TTC549 (cell line): Measurements from ENCODE around the gene THTPA.

Experiments used
- FAIRE-seq: peaks from 2 replicates; lab custom pipeline; 2012; peaks lifted over from hg19 to GRCh38; lab: Jason Lieb, UNC

The THTPA gene

DNA sequence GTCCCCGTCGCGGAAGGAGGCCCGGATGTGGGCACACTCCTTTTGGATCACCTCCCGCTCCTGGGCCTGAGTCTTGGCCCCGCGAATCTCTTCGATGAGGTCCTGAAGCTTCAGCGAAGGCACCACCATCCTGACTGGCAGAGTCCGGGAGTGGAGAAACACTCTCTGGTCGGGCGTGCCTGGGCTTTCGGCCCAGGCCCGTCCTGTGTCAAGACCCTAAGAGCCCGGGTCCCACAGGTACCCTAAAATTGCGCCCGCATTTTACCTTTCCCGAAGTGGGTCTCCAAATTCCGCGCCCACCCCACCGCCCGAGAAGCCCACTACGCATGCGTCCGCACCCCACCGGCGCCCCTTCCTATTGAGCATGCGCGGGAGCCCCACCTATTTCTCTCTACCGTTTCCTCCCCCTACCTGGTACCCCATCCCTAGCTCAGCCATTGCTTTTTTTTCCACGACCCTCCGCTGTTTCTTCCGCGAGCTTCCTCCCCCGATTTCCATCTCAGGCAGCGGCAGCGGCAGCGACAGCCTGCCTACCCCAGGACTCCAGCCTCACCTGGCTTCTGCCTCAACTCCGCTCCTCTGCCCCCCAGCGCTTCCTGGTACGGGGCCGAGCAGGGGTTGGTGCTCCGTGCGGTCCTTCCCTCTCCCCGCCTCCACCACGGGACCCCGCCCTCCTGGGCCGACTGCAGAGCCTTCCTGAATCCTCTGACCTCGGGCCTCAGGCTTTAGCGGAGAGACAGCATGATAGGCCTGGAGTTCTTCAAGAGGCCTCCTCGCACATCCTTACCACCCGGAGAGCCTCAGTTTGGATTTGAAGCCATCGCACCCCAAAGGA is 11.3 kb downstream of the THTPA start, which contains the start of gene AP1G2:
Gene AP1G2 (minus strand): TSS at position 606 of the 835 bp plus-strand sequence. CDS start 477 bp downstream, at position 129.
- FAIRE-seq = no peak

DNA sequence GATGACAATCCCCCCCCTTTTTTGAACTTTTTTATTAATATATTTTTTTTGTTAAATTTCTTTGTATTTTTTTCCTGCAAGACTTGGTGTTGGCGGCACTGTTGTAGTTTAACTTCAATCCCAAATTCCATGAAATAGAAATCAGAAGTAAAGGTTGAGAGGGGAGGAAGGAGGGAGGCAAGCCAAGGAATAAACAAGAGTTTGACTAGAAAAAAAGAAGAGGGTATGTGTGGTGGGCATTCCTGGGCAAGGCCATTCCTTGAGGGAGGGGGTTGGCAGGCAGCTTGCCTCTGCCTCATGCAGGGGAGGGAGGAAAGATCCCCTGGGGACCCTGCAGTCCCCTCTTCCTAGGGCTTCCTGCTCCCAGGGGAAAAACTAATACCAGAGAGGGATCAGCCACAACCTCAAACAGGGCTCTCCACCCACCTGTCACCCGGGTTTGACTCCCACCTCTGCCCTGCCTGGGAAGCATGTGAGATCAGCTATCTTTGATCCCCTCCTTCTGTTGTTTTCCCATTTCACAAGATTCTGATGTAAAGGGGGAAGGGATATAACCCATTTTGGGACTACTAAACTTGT is 12.0 kb downstream of the THTPA start:
- FAIRE-seq = no peak

DNA sequence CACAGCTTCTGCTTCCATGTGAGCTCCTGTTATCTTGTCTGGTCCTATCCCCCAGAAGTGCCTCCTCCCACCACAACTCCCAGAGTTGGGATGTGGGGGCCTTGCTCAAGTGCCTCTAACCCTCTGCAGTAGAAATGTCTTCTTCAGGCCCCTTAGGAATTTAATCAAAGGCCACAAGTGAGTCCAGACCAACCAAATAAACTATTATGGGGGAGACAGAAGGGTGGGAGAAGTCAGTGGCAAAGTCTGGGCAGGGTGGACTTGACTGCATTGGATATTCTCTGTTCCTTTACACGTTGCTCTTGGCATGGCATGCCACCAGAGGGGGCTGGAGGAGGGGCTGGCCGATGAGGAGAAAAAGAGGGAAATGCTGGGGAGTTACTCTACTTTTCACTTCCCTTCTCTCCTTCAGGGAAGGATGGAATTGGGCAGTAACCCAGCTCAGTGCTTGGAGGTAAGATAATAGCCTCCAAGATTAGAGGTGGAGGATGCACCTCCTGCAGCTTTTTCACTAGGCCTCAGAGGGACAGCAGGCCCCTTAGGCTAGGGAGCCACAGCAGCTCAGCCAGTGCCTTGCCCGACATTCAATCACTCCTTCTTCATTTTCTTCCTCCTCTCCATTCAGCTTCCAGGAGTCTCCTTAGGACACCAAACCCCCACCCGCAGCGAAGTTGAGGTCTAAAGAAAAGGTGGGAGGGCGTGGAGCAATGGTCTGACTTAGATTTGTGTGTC is 12.7 kb downstream of the THTPA start:
- no peak for FAIRE-seq

DNA sequence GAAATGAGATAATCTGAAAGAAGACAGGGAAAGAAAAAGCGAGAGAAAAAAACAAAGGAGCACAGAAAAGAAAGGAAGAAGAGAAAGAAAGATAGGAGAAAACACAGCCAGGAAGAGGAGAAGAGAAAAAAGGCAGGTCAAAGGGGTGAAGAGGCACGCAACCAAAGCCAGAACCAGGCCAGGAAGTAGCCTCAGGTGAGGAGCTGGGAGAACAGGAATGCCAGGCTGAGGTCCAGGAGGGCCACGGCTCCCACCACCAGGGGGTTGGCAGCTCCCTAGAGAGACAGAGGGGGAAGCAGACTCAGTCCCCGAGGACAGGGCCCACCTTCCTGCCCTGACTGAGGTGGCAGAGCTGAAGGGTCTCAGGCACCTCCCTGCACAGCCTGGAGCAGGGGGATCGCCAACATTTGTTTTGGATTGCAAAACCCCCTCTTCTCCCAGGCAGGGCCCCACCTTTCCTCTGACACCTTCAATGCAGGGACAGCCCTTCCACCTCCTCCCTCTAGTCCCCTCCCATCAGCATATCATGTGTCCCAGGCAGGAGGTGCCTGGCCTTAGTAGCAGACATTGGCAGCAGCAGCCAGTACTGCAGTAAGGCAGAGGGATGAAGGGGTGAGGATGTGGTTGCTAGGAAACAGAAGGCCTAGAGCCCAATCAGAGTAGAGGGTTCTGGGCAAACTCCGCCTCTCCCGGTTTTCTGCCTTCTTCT is 13.5 kb downstream of the THTPA start:
- FAIRE-seq = no peak

DNA sequence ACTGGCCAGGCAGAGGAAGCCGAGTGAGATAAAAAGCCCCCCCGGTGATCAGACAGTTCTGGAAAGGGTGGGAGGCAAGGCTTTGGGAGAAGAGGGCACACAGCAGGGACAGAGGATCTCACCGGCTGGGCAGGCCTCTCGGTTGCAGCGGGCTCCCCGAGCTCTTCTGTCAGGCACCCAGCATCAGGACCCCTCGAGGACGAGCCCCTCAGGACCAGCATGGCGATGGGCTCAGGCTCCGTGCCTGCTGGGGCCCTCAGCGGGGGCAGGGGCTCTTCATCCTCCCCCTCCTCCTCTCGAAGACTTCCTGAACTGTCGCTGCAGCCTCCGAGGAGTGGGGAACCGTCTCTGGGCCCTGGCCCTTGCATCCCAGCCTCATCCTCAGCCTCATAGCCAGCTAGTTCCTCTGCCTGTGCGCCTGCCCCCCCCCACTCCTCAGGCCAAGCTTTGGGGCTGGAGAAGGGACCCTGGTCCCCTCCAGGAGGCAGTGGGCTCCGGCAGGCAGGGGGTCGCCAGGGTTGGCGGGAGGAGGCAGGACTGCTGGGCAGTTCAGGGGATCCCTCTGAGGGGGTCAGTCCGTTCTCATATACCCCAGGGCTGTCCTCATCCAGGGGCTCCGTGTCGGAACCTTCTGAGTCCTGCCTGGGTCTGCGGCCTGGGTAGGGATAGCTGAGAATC is 14.9 kb downstream of the THTPA start:
- FAIRE-seq = no peak

DNA sequence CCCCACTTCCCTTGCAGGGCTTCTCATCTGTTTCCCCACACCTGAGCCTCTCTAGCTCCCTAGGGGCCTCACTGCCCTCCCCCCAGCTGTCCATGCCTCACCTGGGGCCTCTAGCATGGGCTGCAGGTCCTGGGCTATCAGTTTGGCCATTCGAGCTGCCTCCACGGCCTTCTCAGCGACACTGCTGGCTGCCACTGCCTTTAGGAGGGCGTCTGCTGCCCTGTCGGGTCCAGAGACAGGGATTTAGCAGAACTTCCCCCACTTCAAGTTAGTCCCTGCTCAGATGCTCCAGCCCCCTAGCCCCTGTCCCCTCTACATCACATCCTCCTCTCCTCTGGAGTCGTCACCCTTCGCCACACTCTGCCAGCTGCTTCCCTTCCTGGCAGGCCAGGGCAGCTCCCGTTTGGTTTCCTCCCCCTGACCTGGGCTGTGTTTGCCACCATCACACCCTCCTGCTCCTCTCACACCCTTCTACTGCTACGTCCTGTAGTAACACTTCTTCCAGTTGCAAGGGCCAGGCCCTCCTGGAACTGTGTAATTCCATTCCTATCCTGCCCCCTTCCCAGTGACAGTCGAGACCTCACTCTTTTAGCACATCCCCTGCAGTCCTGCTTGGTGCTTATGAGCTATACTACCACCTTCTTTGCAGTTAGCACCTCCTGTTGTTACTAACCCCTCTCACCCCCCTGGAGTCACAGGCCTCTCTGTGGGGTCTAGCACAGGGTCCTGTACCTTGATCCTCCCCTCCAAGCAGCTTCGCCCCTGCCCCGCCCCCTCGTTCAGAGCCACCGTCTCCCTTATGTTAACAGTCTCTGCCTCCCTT is 15.8 kb downstream of the THTPA start:
- FAIRE-seq = no peak

DNA sequence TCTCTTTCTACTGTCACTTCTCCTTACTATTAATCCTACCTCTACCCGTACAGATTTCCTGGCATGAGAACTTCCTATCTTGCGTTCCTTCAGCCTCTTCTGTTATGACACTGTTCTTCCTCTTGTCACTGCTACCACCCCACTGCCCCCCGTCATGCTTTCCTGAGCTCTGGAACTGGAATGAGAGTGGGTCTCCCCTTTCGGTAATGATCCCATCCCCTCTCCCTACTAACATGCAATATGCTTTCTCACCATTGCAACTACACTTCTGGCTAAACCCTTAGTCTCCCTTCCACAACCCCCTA is 16.4 kb downstream of the THTPA start:
- no peak for FAIRE-seq

DNA sequence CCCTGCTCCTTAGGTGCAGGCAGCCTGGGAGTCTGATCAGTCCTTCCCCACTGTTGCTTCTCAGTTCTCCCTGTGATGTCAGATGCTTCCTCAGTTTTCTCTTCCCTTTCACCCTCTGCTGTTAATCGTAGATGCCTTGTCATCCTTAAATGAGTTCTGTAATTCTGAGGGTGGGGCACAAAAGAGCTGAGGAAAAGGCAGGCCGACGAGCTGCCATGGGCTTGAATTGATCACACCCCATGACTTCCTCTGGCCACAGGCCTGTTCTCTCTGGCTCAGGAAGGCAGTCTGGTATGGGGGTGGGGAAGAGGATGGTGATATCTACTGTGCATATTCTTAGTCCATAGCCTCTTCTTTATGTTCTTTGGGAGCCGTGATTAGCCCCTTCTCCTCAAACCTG is 16.8 kb downstream of the THTPA start:
- no peak for FAIRE-seq

DNA sequence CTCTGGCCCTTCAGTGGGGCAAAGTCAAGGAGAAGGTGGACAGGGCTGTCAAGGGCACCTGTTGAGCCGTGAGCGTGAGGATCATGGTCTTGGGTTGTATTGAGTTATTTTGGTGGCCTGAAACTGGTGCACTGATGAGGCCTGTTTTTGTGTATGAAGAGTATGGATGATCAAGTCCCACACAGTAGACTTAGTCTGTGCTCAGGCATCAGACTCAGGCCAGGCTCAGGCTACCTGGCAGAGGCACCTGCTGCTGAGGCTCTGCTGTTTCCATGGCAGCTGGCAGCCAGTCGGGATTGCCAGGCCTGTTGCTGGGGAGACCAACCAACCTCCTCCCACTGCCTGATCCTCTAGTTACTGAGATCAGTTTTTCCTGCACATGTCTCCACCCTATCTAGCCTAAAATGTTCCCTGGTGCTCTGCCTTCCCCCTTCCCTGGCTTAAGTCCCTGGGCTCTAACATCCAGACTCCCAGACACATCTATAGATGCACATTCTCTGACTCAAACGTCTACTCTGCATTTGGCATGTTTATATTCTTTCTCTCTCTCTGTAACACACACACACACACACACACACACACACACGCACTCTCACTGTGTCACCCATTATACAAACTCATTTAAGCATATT is 17.4 kb downstream of the THTPA start:
- no peak for FAIRE-seq

DNA sequence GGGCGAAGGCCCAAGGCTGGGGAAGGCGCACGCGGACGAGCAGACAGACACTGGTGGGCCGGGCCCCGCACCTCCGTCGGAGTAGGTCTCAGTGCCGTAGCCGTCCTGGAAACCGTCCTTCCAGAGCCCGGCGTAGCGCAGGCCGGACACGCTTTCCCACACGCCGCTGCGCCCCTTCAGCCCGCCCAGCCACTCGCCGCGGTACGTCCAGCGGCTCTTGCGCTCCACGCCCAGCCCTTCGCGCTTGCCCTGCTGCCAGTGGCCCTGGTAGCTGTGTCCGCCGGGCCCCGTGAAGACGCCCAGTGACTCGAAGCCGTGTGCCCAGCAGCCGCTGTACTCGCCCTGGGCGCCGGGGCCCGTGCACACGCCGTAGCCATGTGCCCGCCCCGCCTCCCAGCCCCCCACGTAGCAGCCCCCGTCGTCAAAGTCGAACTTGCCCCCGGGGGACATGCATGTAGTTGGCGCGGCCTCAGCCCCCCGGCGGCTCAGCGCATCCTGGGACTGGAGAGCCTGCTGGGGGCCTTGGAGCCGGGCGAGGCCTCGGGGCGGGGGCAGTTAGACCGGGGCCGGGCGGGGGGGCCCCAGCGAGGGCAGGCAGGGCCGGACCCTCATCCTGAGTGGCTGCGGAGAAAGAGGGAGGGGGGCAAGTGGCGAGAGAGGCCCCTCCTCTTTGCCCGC is 21.1 kb downstream of the THTPA start:
- FAIRE-seq = no peak

DNA sequence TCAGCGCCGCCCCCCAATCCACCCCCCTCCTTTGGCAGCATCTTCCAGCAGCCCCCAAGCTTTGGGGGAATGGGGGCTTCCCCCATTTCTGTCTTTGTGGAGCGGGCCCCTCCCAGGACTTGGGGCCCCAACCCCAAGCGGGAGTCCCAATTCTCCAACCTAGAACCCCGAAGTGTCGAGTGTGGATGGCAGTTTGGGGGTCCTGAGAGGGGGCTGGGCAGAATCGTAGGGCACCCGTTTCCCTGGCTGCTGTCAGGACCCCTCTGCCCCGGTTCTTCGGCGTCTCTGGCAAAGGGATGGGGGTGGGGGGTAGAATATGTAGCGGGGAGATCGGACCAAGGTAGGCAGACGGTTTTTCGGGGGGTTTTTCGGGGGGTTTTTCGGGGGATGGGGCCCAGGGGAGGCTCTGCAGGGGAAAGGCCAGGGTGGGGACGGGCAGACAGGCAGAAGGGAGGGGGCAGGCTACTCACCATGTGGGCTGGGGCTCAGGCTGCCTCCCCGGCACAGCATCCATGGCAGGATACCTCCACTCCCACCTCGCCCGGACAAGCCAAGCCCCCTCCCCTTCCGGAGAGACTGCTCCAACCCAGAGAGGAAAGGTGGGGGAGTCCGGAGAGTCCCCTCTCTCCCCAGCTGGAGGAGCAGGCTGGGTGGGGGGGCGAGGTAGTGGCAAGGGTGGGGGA is 21.8 kb downstream of the THTPA start:
- no peak for FAIRE-seq

DNA sequence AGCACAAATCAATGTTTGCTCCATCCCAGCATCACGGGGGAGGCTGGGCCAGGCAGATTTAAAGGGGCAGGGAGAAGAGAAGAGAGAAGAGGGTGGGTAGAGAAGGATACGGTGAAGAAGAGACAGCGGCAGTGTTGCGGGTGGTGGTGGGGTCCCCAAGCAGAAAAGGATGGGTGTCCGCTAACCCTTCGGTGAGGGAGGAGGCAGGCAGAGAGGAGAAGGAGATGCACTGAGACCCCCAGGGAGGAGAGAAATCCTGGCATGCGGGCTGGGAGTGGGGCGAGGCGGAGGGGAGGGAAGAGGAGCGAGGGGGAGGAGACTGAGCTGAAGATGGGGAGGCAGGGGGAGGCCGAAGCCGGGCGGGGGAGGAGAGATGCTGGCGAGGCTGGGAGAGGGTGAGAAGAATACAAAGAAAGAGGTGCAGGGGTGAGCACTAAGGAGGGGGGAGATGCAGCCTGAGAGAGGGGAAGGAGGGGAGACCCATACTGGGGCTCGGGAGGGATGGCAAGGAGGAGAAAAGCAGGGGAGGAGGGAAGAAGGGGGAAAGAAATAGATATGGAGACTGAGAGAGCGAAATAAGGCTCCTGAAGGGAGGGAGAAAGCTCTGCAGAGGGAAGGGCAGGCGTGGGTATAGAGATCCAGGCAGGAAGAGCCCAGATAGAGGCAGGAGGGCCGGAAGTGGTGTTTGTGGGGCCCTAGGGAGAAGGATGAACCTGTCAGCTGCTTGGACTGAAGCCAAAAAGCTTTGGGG is 22.7 kb downstream of the THTPA start, which contains the start of gene JPH4:
Gene JPH4 (minus strand): TSS at position 231 of the 751 bp plus-strand sequence. CDS start 1,337 bp downstream, outside the sequence.
- no peak for FAIRE-seq

DNA sequence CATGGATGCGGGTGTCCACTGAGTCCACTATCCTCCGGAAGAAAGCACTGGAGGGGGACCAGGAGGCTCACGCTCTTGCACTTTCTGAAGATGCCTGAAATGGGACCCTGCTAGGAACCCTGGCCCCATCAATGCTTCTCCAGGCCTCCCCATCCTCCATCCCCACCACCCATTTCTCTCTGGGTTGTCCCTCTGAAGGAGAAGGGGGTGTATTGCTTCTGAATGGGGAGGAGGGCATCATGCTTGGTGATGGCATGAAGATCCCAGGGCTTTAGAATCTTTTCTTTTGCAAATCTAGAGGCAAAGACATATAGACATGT is 23.2 kb downstream of the THTPA start:
- FAIRE-seq = no peak

DNA sequence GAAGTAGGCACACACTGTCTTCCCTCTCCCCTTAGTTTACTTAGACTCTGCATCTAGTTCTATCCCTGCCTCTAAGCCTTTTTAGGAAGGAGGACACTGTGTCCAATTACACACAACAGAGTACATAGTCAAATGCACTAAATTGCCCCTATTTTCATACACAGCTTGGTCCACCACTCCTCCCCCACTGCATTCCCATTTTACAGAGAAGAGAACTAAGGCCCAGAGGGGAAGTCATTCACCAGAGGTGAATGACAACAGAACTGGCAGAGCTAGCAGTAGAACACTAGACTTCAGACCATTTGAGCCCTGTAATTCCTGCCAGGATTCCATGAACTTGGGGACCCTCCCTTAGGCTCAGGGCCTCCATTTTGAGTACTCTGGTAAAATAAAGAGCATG is 23.7 kb downstream of the THTPA start:
- no peak for FAIRE-seq

DNA sequence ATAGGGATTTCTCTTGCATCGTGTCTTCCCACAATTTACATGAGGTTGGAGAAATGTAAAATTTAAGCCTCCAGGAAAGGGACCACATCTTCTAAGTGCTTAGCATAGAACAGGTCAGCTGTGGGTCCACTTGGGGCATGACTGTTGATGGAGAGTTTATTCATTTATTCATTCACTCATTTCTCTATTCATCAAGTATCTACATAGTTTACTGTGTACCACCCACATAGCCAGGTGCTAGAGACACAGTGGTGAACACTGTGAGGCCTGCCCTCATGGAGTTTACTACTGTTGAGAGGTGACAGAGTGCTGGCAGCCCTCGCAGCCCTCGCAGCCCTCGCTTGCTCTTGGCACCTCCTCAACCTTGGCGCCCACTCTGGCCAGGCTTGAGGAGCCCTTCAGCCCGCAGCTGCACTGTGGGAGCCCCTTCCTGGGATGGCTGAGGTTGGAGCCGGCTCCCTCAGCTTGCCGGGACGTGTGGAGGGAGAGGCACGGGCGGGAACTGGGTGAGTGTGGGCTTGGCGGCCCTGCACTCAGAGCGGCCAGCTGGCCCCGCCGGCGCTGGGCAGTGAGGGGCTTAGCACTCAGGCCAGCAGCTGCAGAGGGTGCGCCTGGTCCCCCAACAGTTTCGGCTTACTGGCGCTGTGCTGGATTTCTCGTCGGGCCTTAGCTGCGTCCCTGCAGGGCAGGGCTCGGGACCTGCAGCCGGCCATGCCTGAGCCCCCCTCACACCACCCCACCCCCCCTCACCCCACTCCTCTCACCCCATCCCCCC is 24.3 kb downstream of the THTPA start:
- no peak for FAIRE-seq

DNA sequence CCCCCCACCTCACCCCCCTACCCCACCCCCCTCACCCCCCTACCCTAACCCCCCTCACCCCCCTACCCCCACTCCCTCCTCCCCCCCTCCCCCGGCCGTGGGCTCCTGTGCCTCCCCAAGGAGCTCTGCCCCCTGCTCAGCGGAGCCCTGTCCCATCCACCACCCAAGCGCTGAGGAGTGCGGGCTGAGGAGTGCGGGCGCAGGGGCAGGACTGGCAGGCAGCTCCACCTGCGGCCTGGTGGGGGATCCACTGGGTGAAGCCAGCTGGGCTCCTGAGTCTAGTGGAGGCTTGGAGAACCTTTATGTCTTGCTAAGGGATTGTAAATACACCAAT is 24.8 kb downstream of the THTPA start:
- no peak for FAIRE-seq

DNA sequence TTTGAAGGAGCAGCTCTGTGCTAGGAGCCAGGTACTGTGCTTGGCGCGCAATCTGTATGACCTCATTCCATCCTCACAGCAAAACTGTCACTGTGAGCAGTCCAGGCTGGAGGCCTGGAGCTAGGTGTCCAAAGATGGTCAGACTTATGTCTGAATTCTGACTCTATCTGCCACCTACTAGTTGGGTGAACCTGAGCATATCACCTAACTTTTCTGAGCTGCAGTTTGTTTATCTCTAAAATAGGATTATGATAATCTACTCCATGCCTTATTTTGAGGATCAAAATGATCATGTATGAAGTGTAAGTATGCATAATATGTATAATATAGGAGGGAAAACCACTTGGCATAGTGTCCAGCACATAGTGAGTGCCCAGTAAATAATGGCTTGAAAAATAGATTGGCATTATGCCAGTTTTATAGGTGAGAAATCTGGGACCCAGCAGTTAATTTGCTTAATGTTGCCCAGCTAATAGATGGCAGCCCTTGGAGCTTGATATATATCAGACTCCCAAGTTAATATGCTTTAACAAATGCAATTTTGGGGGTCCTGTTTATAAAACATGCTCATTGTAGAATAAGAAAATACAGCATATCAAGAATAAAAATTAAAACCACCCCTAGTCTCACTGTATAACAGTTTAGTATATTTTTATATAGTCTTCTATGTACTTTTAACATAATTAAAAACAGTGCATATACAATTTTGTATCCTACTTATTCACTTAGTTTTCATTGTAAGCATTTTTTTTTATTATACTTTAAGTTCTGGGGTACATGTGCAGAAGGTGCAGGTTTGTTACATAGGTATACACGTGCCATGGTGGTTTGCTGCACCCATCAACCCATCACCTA is 27.1 kb downstream of the THTPA start:
- FAIRE-seq = no peak
